Mesenchymal stem cell (in vitro differentiated cells and primary cell): Measurements from ENCODE around the gene CMBL.
"Not testable (repeated sequence)": the region's sequence is repeated elsewhere in the genome, so short reads cannot be mapped to it uniquely, and the experiment has no call there.

ENCODE experiments used
- DNase-seq: peaks from one replicate; pipeline ENCODE4 v3.0.0-alpha.2; 2013
- H2AFZ ChIP-seq: one replicate; pipeline ENCODE4 v1.6.1; 2013; ENCODE audit warnings: low read depth, mild to moderate bottlenecking, control low read depth, inconsistent platforms, low read length, moderate library complexity
- H2AK5ac ChIP-seq: 2 replicates; pipeline ENCODE4 v1.6.1; 2013; ENCODE audit warnings: low read length, moderate library complexity, mild to moderate bottlenecking, inconsistent platforms; ENCODE audit not compliant: severe bottlenecking
- H2BK120ac ChIP-seq: one replicate; pipeline ENCODE4 v1.6.1; 2013; ENCODE audit warnings: low read depth, mild to moderate bottlenecking, inconsistent platforms, low read length, moderate library complexity
- H2BK12ac ChIP-seq, 2 experiments: one replicate each; pipeline ENCODE4 v1.6.1; 2013; ENCODE audit warnings: inconsistent platforms in 2 of 2, low read length in 2 of 2, mild to moderate bottlenecking in 2 of 2, moderate library complexity in 2 of 2, control low read depth in 1 of 2
- H2BK15ac ChIP-seq: one replicate; pipeline ENCODE4 v1.6.1; 2013; ENCODE audit warnings: mild to moderate bottlenecking, low read depth, inconsistent platforms; ENCODE audit not compliant: poor library complexity, severe bottlenecking
- H2BK5ac ChIP-seq: 2 replicates; pipeline ENCODE4 v1.6.1; 2013; ENCODE audit warnings: low read depth, mild to moderate bottlenecking, low read length, control low read depth, inconsistent platforms; ENCODE audit not compliant: poor library complexity, severe bottlenecking
- H3K14ac ChIP-seq, 2 experiments: one replicate each; pipeline ENCODE4 v1.6.1; 2013; ENCODE audit warnings: inconsistent platforms in 2 of 2, low read length in 2 of 2, control low read depth in 1 of 2, mild to moderate bottlenecking in 1 of 2, moderate library complexity in 1 of 2
- H3K18ac ChIP-seq, 2 experiments: one replicate each; pipeline ENCODE4 v1.6.1; 2013; ENCODE audit warnings: inconsistent platforms in 2 of 2, low read length in 2 of 2, control low read depth in 1 of 2, low read depth in 1 of 2, mild to moderate bottlenecking in 1 of 2
- H3K23ac ChIP-seq, 2 experiments: one replicate each; pipeline ENCODE4 v1.6.1; 2013; ENCODE audit warnings: inconsistent platforms in 2 of 2, low read length in 2 of 2, mild to moderate bottlenecking in 2 of 2, moderate library complexity in 2 of 2, control low read depth in 1 of 2
- H3K27ac ChIP-seq: 2 replicates; pipeline ENCODE4 v1.5.1; 2013; ENCODE audit warnings: mild to moderate bottlenecking, moderate library complexity, low read length, control low read depth, inconsistent platforms; ENCODE audit not compliant: poor library complexity, severe bottlenecking
- H3K27me3 ChIP-seq, 2 experiments: 2 replicates each; pipeline versions ENCODE4 v1.6.1 to v1.7.0; 2013; ENCODE audit warnings: low read length in 2 of 2, mild to moderate bottlenecking in 2 of 2, moderate library complexity in 2 of 2, control low read depth in 1 of 2, inconsistent platforms in 1 of 2; ENCODE audit not compliant: control insufficient read depth in 1 of 2, insufficient read depth in 1 of 2
- H3K36me3 ChIP-seq, 2 experiments: 2 replicates each; pipeline versions ENCODE4 v1.6.1 to v1.7.0; 2013; ENCODE audit warnings: low read length in 2 of 2, control low read depth in 1 of 2, inconsistent platforms in 1 of 2, low read depth in 1 of 2, mild to moderate bottlenecking in 1 of 2; ENCODE audit not compliant: insufficient read depth in 2 of 2, control insufficient read depth in 1 of 2
- H3K4ac ChIP-seq, 2 experiments: one replicate each; pipeline ENCODE4 v1.6.1; 2013; ENCODE audit warnings: inconsistent platforms in 2 of 2, low read length in 2 of 2, mild to moderate bottlenecking in 2 of 2, moderate library complexity in 2 of 2, control low read depth in 1 of 2, low read depth in 1 of 2
- H3K4me1 ChIP-seq: 2 replicates; pipeline ENCODE4 v1.6.1; 2013; ENCODE audit warnings: low read depth, low read length, control low read depth; ENCODE audit not compliant: control insufficient read depth, insufficient read depth
- H3K4me2 ChIP-seq: 2 replicates; pipeline ENCODE4 v1.6.1; 2013; ENCODE audit warnings: low read length, mild to moderate bottlenecking, inconsistent platforms; ENCODE audit not compliant: poor library complexity, severe bottlenecking
- H3K4me3 ChIP-seq, 2 experiments: 2 replicates each; pipeline versions ENCODE4 v1.5.1 to v1.7.0; 2013; ENCODE audit warnings: low read length in 2 of 2, mild to moderate bottlenecking in 2 of 2, control low read depth in 1 of 2, low read depth in 1 of 2; ENCODE audit not compliant: insufficient read depth in 1 of 2
- H3K79me1 ChIP-seq: replicated peaks from 2 replicates; pipeline ENCODE4 v1.6.1; 2013; ENCODE audit warnings: mild to moderate bottlenecking, control low read depth, low read length, inconsistent platforms; ENCODE audit not compliant: poor library complexity, severe bottlenecking
- H3K9ac ChIP-seq: 2 replicates; pipeline ENCODE4 v1.7.0; 2013; ENCODE audit warnings: mild to moderate bottlenecking, low read length, moderate library complexity
- H3K9me3 ChIP-seq: 2 replicates; pipeline ENCODE4 v1.7.0; 2013; ENCODE audit warnings: mild to moderate bottlenecking, low read length; ENCODE audit not compliant: control insufficient read depth
- H4K8ac ChIP-seq: one replicate; pipeline ENCODE4 v1.6.1; 2013; ENCODE audit warnings: inconsistent platforms, mild to moderate bottlenecking, low read length, moderate library complexity
- H4K91ac ChIP-seq: one replicate; pipeline ENCODE4 v1.6.1; 2013; ENCODE audit warnings: mild to moderate bottlenecking, low read length, inconsistent platforms
- WGBS: methylation state at CpG from one replicate; pipeline ENCODE4 v1.1.7; 2013; ENCODE audit warnings: mixed read lengths; 5-methylcytosine and 5-hydroxymethylcytosine counted together

Gene CMBL

DNA sequence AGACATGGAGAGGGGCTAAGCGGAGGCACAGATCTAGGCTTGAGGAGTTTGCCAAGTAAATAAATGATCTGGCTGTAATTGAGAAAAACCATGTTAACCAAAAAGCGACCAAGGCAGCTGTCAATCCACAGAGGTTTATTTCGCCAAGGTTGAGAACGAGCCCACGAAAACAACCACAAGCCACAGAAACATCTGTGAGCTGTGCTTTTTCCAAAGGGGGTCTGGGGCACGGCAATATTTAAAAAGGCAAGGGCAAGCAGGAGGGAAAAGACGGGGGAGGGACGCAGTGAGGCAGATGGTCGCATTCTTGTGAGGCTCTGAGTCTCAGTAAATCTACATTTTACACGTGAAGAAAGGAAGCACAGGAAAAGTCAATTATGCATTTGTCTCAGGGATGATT lies 32.2 kb downstream of the CMBL start:
- Histone ChIP-seq H4K8ac (no peak overlapping the region), H4K91ac (no peak overlapping the region), H3K4me1 (no peaks in the 10 kb centered on the region), H2AK5ac (no peak overlapping the region), H3K27me3 (no peaks in the 10 kb centered on the region), H3K4me2 (no peak overlapping the region), H3K4ac (no peak overlapping the region), H3K36me3 (peaks cover 5 to 22% of the 10 kb centered on the region in 2 experiments), H3K9ac (no peak overlapping the region), H2BK15ac (no peak overlapping the region), H2BK120ac (no peak overlapping the region), H3K79me1 (no peaks in the 10 kb centered on the region), H2BK12ac (no peak overlapping the region), H3K14ac (no peak overlapping the region), H2AFZ (no peak overlapping the region), H3K18ac (no peak overlapping the region), H3K4me3 (no peak overlapping the region), H3K9me3 (no peaks in the 10 kb centered on the region), H3K23ac (no peak overlapping the region), H2BK5ac (no peak overlapping the region), H3K27ac (no peak overlapping the region)
- DNase-seq: no peak
- 84% methylated on average over 10 of the region's 10 CpGs for WGBS

DNA sequence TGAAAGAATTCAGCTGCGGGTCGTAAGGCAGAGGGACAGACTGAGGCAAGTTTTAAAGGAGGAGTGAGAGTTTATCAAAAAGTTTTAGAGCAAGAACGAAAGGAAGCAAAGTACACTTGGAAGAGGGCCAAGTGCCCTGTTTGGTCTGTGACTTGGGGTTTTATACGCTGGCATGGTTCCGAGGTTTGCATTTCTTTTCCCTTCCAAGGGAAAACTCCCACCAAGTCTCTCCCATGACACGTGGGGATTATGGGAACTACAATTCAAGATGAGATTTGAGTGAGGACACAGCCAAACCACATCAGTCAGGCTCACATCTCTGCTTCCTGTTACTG lies 34.9 kb downstream of the CMBL start:
- H2BK15ac ChIP-seq, H3K4me1 ChIP-seq, H3K36me3 ChIP-seq, H2BK5ac ChIP-seq, H3K4me2 ChIP-seq, H3K4me3 ChIP-seq, H4K91ac ChIP-seq, H2BK120ac ChIP-seq, H2AK5ac ChIP-seq, H3K14ac ChIP-seq, H3K27me3 ChIP-seq, H4K8ac ChIP-seq, H3K18ac ChIP-seq, DNase-seq, H2BK12ac ChIP-seq, H3K4ac ChIP-seq, H3K79me1 ChIP-seq, H3K23ac ChIP-seq, H3K9me3 ChIP-seq, H3K27ac ChIP-seq, H2AFZ ChIP-seq, H3K9ac ChIP-seq: not testable (repeated sequence)
- 95% methylated on average over 4 of the region's 6 CpGs for WGBS

DNA sequence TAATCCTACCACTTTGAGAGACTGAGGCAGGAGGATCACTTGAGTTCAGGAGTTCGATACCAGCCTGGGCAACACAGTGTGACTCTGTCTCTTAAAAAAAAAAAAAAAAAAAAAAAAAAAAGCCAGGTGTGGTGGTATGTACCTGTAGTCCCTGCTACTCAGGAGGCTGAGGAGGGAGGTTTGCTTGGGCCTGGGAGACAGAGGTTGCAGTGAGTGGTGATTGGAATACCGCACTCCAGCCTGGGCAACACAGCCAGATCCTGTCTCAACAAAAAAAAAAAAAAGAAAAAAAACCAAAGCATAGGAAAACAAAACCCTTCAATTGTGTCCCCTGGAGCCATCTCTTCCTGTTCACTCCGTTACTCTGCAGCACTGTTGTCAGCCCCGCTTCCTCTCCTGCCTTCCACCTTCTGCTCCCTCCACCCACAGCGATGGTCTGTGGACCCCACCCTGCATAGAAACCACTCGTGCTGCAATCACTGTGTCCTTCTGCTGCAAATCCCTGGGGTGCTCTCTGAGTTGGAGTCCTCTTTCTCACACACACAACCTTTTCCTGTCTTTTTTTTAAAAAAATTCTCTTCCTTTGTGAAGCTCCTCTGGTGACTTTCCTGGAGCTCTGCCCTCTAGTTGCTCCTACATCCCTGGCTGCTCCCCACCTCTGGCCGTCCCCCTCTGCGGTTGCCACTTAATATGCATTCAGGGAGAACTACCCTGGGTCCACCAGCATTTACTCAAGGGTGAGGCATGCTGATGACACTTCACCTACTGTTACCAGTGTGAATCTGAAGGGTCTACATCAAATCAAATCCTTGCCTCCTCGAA lies 35.4 kb downstream of the CMBL start:
- Histone ChIP-seq H3K23ac (no peak overlapping the region), H3K14ac (no peak overlapping the region), H4K91ac (no peak overlapping the region), H2AFZ (no peak overlapping the region), H3K27ac (no peak overlapping the region), H3K4me3 (no peak overlapping the region), H3K9me3 (no peaks in the 10 kb centered on the region), H2BK15ac (no peak overlapping the region), H3K4me2 (no peak overlapping the region), H3K9ac (no peak overlapping the region), H3K36me3 (no peaks in the 10 kb centered on the region), H2AK5ac (no peak overlapping the region), H3K79me1 (no peaks in the 10 kb centered on the region), H4K8ac (no peak overlapping the region), H3K18ac (no peak overlapping the region), H2BK5ac (no peak overlapping the region), H2BK120ac (no peak overlapping the region), H3K4me1 (peaks cover 8% of the 10 kb centered on the region), H2BK12ac (no peak overlapping the region), H3K27me3 (no peaks in the 10 kb centered on the region), H3K4ac (no peak overlapping the region)
- no peak for DNase-seq
- WGBS: 81% methylated on average over 8 of the region's 9 CpGs

DNA sequence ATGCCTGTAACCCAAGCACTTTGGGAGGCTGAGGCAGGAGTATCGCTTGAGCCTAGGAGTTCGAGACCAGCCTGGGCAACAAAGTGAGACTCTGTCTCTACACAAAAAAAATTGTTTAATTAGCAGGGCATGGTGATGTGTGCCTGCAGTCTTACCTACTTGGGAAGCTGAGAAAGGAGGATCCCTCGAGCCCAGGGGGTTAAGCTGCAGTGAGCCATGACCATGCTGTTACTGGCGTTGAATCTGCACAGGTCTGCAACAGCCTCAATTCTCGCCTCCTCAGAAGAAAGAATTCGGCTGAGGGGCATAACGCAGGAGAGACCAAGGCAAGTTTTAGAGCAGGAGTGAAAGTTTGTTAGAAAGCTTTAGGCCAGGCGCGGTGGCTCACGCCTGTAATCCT lies 39.6 kb downstream of the CMBL start:
- 90% methylated on average over 10 of the region's 10 CpGs for WGBS
- no peak overlapping the region for H2BK12ac ChIP-seq

More for the DNA sequence above, 39.6 kb downstream of the CMBL start:
- Histone ChIP-seq H3K4me3 (no peak overlapping the region), H2AFZ (no peak overlapping the region), H3K9ac (no peak overlapping the region), H2AK5ac (no peak overlapping the region), H3K4me2 (no peak overlapping the region), H3K27me3 (no peaks in the 10 kb centered on the region), H3K27ac (no peak overlapping the region), H2BK5ac (no peak overlapping the region), H3K4me1 (peaks cover 9% of the 10 kb centered on the region), H3K23ac (no peak overlapping the region), H3K36me3 (peaks cover 5 to 31% of the 10 kb centered on the region in 2 experiments), H3K9me3 (no peaks in the 10 kb centered on the region), H3K79me1 (peaks cover 2% of the 10 kb centered on the region), H2BK120ac (no peak overlapping the region), H4K91ac (no peak overlapping the region), H3K18ac (no peak overlapping the region), H4K8ac (no peak overlapping the region), H2BK15ac (no peak overlapping the region), H3K4ac (no peak overlapping the region), H3K14ac (no peak overlapping the region)
- DNase-seq: no peak
